Fibroblast of lung (primary cell): ENCODE data around the gene IER3. TPM values are rescaled to one million over a fixed set of nuclear protein-coding genes. Genes with fewer than 3 reads are reported as not detected.
"Not testable (repeated sequence)": the region's sequence is repeated elsewhere in the genome, so short reads cannot be mapped to it uniquely, and the experiment has no call there.

ENCODE experiments used
- DNase-seq, 2 donors: peaks; one replicate each; pipeline versions ENCODE4 v3.0.0 to v3.0.0-alpha.2; 2010; ENCODE audit warnings: low read depth in 2 of 2
- H2AFZ ChIP-seq: 2 replicates; pipeline ENCODE4 v1.5.1; 2012; ENCODE audit warnings: low read length, control low read depth, inconsistent platforms
- H3K27ac ChIP-seq: 2 replicates; pipeline ENCODE4 v1.5.1; 2011; ENCODE audit warnings: low read length, control low read depth; ENCODE audit not compliant: insufficient read depth
- H3K27me3 ChIP-seq: 2 replicates; pipeline ENCODE4 v1.5.1; 2011; ENCODE audit warnings: mild to moderate bottlenecking, low read length; ENCODE audit not compliant: control insufficient read depth, insufficient read depth
- H3K36me3 ChIP-seq: 2 replicates; pipeline ENCODE4 v1.5.1; 2011; ENCODE audit warnings: low read length; ENCODE audit not compliant: control insufficient read depth, insufficient read depth
- H3K4me1 ChIP-seq: 2 replicates; pipeline ENCODE4 v1.5.1; 2011; ENCODE audit warnings: low read length; ENCODE audit not compliant: control insufficient read depth, insufficient read depth; ENCODE audit errors: extremely low read depth
- H3K4me2 ChIP-seq: 2 replicates; pipeline ENCODE4 v1.5.1; 2011; ENCODE audit warnings: low read length, control low read depth; ENCODE audit not compliant: insufficient read depth; ENCODE audit errors: extremely low read depth
- H3K4me3 ChIP-seq, 4 experiments: fragments of 200-600 bp in 1 of 4; sonication (generic) in 1 of 4; replicated peaks in 1 of 4; 2 replicates each; pipeline ENCODE4 v1.5.1; 2011 to 2016; ENCODE audit warnings: low read length in 4 of 4, low read depth in 3 of 4, mild to moderate bottlenecking in 3 of 4, control low read depth in 2 of 4, inconsistent platforms in 1 of 4, mixed read lengths in 1 of 4; ENCODE audit not compliant: insufficient read depth in 1 of 4; ENCODE audit errors: control extremely low read depth in 1 of 4
- H3K79me2 ChIP-seq: 2 replicates; pipeline ENCODE4 v1.5.1; 2012; ENCODE audit warnings: mild to moderate bottlenecking, low read length, inconsistent platforms; ENCODE audit not compliant: control insufficient read depth, insufficient read depth
- H3K9ac ChIP-seq: 2 replicates; pipeline ENCODE4 v1.5.1; 2011; ENCODE audit warnings: mild to moderate bottlenecking, low read length, control low read depth; ENCODE audit not compliant: insufficient read depth
- H3K9me3 ChIP-seq: 2 replicates; pipeline ENCODE4 v1.5.1; 2012; ENCODE audit warnings: low read depth, low read length; ENCODE audit not compliant: control insufficient read depth, insufficient read depth
- H4K20me1 ChIP-seq: 2 replicates; pipeline ENCODE4 v1.5.1; 2011; ENCODE audit warnings: low read length; ENCODE audit not compliant: control insufficient read depth, insufficient read depth; ENCODE audit errors: extremely low read depth
- EZH2 ChIP-seq: IDR thresholded peaks from 2 replicates; pipeline ENCODE4 v1.5.1; 2012; ENCODE audit warnings: low read length, control low read depth, mild to moderate bottlenecking; ENCODE audit errors: missing control alignments
- polyA plus RNA-seq, 2 donors: library from polyadenylated mRNA; depleted of rRNA in 1 of 2; stranded (reverse) in 1 of 2; unstranded in 1 of 2; fragments of >200 nt; gene quantifications; 2 replicates each; pipeline ENCODE4 v1.2.1, GENCODE V29; 2011 to 2012; ENCODE audit warnings: missing spikeins in 1 of 2
- total RNA-seq: library from RNA; depleted of rRNA; stranded (reverse); fragments of >200 nt; gene quantifications from 2 replicates; pipeline ENCODE4 v1.2.1, GENCODE V29; 2014
- TF ChIP-seq, protein P1 (sequence below), 2 donors: IDR thresholded peaks in 1 of 2; conservative IDR thresholded peaks in 1 of 2; 1 replicate in 1 of 2; 2 replicates in 1 of 2; pipeline ENCODE4 v1.5.1; 2011 to 2012; ENCODE audit warnings: low read length in 2 of 2, control low read depth in 1 of 2, inconsistent platforms in 1 of 2, low read depth in 1 of 2, mild to moderate bottlenecking in 1 of 2

IER3 gene
- total and polyA plus RNA-seq, 2 donors (not counting 1 experiment from before 2014, with no cell fraction given), result 34.2 to 43.3 TPM

DNA sequence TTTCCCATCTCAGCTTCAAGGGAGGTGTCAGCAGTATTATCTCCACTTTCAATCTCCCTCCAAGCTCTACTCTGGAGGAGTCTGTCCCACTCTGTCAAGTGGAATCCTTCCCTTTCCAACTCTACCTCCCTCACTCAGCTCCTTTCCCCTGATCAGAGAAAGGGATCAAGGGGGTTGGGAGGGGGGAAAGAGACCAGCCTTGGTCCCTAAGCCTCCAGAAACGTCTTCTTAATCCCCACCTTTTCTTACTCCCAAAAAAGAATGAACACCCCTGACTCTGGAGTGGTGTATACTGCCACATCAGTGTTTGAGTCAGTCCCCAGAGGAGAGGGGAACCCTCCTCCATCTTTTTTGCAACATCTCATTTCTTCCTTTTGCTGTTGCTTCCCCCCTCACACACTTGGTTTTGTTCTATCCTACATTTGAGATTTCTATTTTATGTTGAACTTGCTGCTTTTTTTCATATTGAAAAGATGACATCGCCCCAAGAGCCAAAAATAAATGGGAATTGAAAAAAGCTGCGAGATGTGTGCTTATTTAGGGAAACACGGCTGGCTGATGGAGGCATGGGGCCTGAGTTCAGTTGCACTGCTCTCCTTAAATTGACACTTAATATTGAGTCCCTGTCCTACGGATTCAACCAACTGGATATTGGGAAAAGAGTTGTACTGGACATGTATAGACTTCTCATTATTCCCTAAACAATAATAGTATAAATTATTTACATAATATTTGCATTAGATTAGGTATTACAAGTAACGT is 19.3 kb downstream of the IER3 start:
- H3K9me3 ChIP-seq, result no peaks in the 10 kb centered on the region
- H3K27ac ChIP-seq, result peak overlapping the region; percentile 30
- H3K4me2 ChIP-seq, result no peak overlapping the region
- peaks cover 53% of the 10 kb centered on the region for H3K79me2 ChIP-seq
- peak overlapping the region in 1 of 4 experiments; percentile 11 for H3K4me3 ChIP-seq
- H4K20me1 ChIP-seq, result peaks cover 5% of the 10 kb centered on the region
- no peak for DNase-seq
- H3K4me1 ChIP-seq, result peaks cover 15% of the 10 kb centered on the region
- H3K9ac ChIP-seq, result no peak overlapping the region
- H3K36me3 ChIP-seq, result peaks cover 14% of the 10 kb centered on the region
- TF ChIP-seq EZH2, result no peak
- TF ChIP-seq, protein P1, sequence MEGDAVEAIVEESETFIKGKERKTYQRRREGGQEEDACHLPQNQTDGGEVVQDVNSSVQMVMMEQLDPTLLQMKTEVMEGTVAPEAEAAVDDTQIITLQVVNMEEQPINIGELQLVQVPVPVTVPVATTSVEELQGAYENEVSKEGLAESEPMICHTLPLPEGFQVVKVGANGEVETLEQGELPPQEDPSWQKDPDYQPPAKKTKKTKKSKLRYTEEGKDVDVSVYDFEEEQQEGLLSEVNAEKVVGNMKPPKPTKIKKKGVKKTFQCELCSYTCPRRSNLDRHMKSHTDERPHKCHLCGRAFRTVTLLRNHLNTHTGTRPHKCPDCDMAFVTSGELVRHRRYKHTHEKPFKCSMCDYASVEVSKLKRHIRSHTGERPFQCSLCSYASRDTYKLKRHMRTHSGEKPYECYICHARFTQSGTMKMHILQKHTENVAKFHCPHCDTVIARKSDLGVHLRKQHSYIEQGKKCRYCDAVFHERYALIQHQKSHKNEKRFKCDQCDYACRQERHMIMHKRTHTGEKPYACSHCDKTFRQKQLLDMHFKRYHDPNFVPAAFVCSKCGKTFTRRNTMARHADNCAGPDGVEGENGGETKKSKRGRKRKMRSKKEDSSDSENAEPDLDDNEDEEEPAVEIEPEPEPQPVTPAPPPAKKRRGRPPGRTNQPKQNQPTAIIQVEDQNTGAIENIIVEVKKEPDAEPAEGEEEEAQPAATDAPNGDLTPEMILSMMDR (conservative IDR thresholded peaks at IDR 0.05 in 1 of 2, IDR thresholded peaks at IDR 0.05 in 1 of 2; ENCODE audit: low read depth in 1 of 2, low read length in 2 of 2), result no peak
- H3K27me3 ChIP-seq, result no peaks in the 10 kb centered on the region
- no peak overlapping the region for H2AFZ ChIP-seq

DNA sequence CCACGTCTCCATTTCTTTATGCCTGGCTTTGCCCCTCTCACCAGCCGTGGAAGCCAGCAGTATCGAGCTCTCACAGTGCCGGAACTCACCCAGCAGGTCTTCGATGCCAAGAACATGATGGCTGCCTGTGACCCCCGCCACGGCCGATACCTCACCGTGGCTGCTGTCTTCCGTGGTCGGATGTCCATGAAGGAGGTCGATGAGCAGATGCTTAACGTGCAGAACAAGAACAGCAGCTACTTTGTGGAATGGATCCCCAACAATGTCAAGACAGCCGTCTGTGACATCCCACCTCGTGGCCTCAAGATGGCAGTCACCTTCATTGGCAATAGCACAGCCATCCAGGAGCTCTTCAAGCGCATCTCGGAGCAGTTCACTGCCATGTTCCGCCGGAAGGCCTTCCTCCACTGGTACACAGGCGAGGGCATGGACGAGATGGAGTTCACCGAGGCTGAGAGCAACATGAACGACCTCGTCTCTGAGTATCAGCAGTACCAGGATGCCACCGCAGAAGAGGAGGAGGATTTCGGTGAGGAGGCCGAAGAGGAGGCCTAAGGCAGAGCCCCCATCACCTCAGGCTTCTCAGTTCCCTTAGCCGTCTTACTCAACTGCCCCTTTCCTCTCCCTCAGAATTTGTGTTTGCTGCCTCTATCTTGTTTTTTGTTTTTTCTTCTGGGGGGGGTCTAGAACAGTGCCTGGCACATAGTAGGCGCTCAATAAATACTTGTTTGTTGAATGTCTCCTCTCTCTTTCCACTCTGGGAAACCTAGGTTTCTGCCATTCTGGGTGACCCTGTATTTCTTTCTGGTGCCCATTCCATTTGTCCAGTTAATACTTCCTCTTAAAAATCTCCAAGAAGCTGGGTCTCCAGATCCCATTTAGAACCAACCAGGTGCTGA is 20.3 kb downstream of the IER3 start:
- peak overlapping the region; percentile 72 for H3K4me2 ChIP-seq
- peaks cover 57% of the 10 kb centered on the region for H3K79me2 ChIP-seq

DNA sequence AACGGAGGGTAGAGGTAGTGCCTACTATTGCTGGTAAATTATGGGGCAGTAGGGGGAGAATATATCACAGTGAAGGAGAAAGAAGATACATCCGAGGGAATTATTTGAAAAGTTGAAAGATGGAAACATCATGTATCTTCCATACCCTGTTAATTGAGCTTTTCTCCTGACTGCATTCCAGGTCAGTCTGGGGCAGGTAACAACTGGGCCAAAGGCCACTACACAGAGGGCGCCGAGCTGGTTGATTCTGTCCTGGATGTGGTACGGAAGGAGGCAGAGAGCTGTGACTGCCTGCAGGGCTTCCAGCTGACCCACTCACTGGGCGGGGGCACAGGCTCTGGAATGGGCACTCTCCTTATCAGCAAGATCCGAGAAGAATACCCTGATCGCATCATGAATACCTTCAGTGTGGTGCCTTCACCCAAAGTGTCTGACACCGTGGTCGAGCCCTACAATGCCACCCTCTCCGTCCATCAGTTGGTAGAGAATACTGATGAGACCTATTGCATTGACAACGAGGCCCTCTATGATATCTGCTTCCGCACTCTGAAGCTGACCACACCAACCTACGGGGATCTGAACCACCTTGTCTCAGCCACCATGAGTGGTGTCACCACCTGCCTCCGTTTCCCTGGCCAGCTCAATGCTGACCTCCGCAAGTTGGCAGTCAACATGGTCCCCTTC is 21.0 kb downstream of the IER3 start:
- H3K9me3 ChIP-seq, H2AFZ ChIP-seq, H4K20me1 ChIP-seq, H3K27me3 ChIP-seq, DNase-seq: not testable (repeated sequence)
- peak overlapping the region; percentile 73 to 97 (median 76) for H3K4me3 ChIP-seq
- peak overlapping the region; percentile 39 for H3K9ac ChIP-seq
- peak overlapping the region; percentile 92 for H3K4me2 ChIP-seq
- peaks cover 14% of the 10 kb centered on the region for H3K36me3 ChIP-seq
- peaks cover 65% of the 10 kb centered on the region for H3K79me2 ChIP-seq
- H3K27ac ChIP-seq, result peak overlapping the region; percentile 92
- H3K4me1 ChIP-seq, result peaks cover 15% of the 10 kb centered on the region

More for the DNA sequence above, 20.3 kb downstream of the IER3 start:
- H3K9ac ChIP-seq, DNase-seq, H3K9me3 ChIP-seq, H3K27me3 ChIP-seq, H4K20me1 ChIP-seq, H2AFZ ChIP-seq: not testable (repeated sequence)
- Histone ChIP-seq H3K27ac (peak overlapping the region; percentile 13), H3K4me3 (peak overlapping the region in 3 of 4 experiments; percentile 9 to 21 (median 19)), H3K4me1 (peaks cover 15% of the 10 kb centered on the region), H3K36me3 (peaks cover 14% of the 10 kb centered on the region)
- TF ChIP-seq, protein P1 (conservative IDR thresholded peaks at IDR 0.05 in 1 of 2, IDR thresholded peaks at IDR 0.05 in 1 of 2; ENCODE audit: low read depth in 1 of 2, low read length in 2 of 2), result peak in 1 of 2 donors; percentile 2
